ENCODE results near the gene SMPX. TPM values are rescaled to one million over a fixed set of nuclear protein-coding genes. Genes with fewer than 3 reads are reported as not detected.

The SMPX gene
- total and polyA plus RNA-seq, 8 donors = 0.09 to 0.28 TPM; not detected in 6

GRCh38 chrX:21666252-21666651, 91.7 kb downstream of the SMPX start:
- no peak for FAIRE-seq
- Histone ChIP-seq H3K36me3 (no peaks in the 10 kb centered on the region), H3K4me1 (no peaks in the 10 kb centered on the region), H3K27me3 (peaks cover 0 to 9% (median 0%) of the 10 kb centered on the region in 4 donors), H3K4me3 (no peak overlapping the region), H3K27ac (no peak overlapping the region), H3K9me3 (no peaks in the 10 kb centered on the region)
- intact Hi-C loops (cut with DNase I) = no loop called here
- no peak for TF ChIP-seq CTCF (IDR thresholded peaks at IDR 0.05)
- DNase-seq = no peak
- ATAC-seq = no peak
- WGBS, 2 donors = 54 to 55% methylated on average over 4 of the region's 4 CpGs

- H3K27ac ChIP-seq = no peak overlapping the region
- no peak for FAIRE-seq
- no peak overlapping the region for H3K4me3 ChIP-seq
- TF ChIP-seq CTCF (IDR thresholded peaks at IDR 0.05) = no peak
- whole genome bisulfite sequencing, 2 donors = 50 to 59% methylated on average over 4 of the region's 4 CpGs
- intact Hi-C loops (cut with DNase I) = no loop called here
- H3K9me3 ChIP-seq = no peaks in the 10 kb centered on the region
- DNase-seq = no peak
- peaks cover 0 to 17% (median 0%) of the 10 kb centered on the region in 4 donors for H3K27me3 ChIP-seq
- no peak for ATAC-seq
- no peaks in the 10 kb centered on the region for H3K4me1 ChIP-seq
- H3K36me3 ChIP-seq = no peaks in the 10 kb centered on the region
Observed at GRCh38 chrX:21662761-21663160, 95.2 kb downstream of the SMPX start.

DNA sequence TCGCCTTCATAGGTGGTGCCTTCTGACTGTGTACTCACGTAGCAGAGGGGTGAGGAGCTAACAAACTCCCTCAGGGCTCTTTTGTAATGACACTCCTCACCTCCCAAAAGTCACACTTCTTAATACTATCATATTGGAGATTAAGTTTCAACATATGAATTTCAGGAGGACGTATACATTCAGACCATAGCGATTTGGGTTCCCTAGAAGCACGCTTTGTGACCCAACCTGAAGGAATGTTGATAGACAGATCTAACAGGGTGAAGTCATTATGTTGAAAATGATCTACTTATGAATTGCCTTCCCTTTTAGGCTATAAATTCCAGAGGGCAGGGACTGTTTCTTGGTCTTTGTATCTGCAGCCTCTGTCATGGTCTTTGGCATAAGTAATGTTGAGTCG, 96.6 kb downstream of the SMPX start:
- Histone ChIP-seq H3K9me3 (no peaks in the 10 kb centered on the region), H3K27ac (no peak overlapping the region), H3K4me1 (no peaks in the 10 kb centered on the region), H3K27me3 (peaks cover 0 to 28% (median 0%) of the 10 kb centered on the region in 4 donors), H3K36me3 (no peaks in the 10 kb centered on the region), H3K4me3 (no peak overlapping the region)
- FAIRE-seq (no peak), DNase-seq (no peak), ATAC-seq (no peak)
- 70 to 80% methylated on average over 6 of the region's 6 CpGs for WGBS, 2 donors
- TF ChIP-seq CTCF (IDR thresholded peaks at IDR 0.05) = no peak
- intact Hi-C loops (cut with DNase I) = no loop called here

- H3K4me3 ChIP-seq = no peak overlapping the region
- H3K4me1 ChIP-seq = no peaks in the 10 kb centered on the region
- peaks cover 0 to 34% (median 0%) of the 10 kb centered on the region in 4 donors for H3K27me3 ChIP-seq
- FAIRE-seq (no peak), ATAC-seq (no peak), DNase-seq (no peak)
- no peak overlapping the region for H3K27ac ChIP-seq
- H3K9me3 ChIP-seq = no peaks in the 10 kb centered on the region
- intact Hi-C loops (cut with DNase I) = no loop called here
- H3K36me3 ChIP-seq = no peaks in the 10 kb centered on the region
- no peak for TF ChIP-seq CTCF (IDR thresholded peaks at IDR 0.05)
- whole genome bisulfite sequencing, 2 donors = 78 to 96% methylated on average over 2 of the region's 2 CpGs
Observed at GRCh38 chrX:21660156-21660555, 97.8 kb downstream of the SMPX start.

- H3K9me3 ChIP-seq = no peaks in the 10 kb centered on the region
- no peak overlapping the region for H3K4me3 ChIP-seq
- DNase-seq = no peak
- H3K36me3 ChIP-seq = no peaks in the 10 kb centered on the region
- no peak for ATAC-seq
- no peak for TF ChIP-seq CTCF (IDR thresholded peaks at IDR 0.05)
- no peak overlapping the region for H3K27ac ChIP-seq
- 64 to 87% methylated on average over 3 of the region's 3 CpGs for WGBS, 2 donors
- H3K4me1 ChIP-seq = no peaks in the 10 kb centered on the region
- intact Hi-C loops (cut with DNase I) = no loop called here
- FAIRE-seq = no peak
- peaks cover 0 to 34% (median 0%) of the 10 kb centered on the region in 4 donors for H3K27me3 ChIP-seq
Observed at GRCh38 chrX:21659320-21659719, 98.6 kb downstream of the SMPX start.

Data from pancreas (tissue), 10 donors.